ENCODE data around the gene DYSF.

DYSF gene

DNA sequence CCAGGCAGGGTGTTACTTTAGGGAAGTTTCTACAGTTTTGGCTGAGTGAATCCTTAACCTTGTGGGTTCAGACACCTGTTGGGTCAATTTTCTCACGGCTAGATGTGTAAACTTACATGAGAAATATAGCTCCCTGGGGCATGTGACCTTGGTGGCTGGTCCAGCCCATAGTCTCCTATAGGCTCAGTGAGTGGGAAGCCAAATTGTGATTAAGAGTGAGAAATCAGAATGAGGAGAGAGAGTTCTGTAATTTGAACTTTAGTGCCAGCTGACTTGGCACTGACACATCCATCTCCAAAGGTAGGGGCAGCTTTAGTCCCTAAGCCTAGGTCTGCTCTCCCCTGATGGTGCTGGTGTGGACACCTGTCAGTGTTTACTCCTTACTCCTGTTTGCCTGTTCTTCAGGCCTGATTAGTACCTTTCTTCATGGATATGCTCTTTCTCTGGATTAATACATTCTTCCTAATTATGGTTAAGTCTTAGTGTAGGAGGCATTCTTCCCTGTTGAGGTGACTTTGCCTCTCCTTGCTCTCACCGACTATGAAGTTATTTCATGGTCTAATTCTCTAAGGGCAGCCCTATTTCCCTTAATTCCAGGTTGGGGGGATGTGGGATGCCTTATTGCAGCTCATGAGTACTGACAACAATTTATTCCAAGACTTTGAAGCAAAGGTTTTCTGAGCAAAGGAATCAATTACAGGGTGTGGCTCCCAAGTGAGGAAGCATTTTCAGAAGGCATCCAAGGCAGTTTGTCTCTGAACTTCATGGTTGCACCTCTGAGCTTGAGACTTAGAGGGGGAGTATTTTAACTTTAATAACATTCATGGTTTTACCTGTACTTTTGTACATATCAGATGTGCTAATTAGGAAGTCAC is 177.3 kb downstream of the DYSF start:
- H3K27ac ChIP-seq (ENCODE audit: low read length), result no peak overlapping the region
- H3K9me3 ChIP-seq (ENCODE audit: control insufficient read depth in 2 of 2, low read length in 2 of 2), result no peaks in the 10 kb centered on the region
- H3K27me3 ChIP-seq (ENCODE audit: control insufficient read depth in 1 of 2, insufficient read depth in 2 of 2, low read length in 2 of 2), result no peaks in the 10 kb centered on the region
- H3K4me1 ChIP-seq (ENCODE audit: control insufficient read depth, insufficient read depth, low read length), result no peaks in the 10 kb centered on the region
- peaks cover 0 to 3% of the 10 kb centered on the region in 2 donors for H3K36me3 ChIP-seq (ENCODE audit: control insufficient read depth in 2 of 2, insufficient read depth in 2 of 2, low read length in 2 of 2)
- H3K9ac ChIP-seq (ENCODE audit: low read length in 2 of 2), result no peak overlapping the region
- H3K4me3 ChIP-seq (ENCODE audit: low read length in 2 of 2), result no peak overlapping the region

DNA sequence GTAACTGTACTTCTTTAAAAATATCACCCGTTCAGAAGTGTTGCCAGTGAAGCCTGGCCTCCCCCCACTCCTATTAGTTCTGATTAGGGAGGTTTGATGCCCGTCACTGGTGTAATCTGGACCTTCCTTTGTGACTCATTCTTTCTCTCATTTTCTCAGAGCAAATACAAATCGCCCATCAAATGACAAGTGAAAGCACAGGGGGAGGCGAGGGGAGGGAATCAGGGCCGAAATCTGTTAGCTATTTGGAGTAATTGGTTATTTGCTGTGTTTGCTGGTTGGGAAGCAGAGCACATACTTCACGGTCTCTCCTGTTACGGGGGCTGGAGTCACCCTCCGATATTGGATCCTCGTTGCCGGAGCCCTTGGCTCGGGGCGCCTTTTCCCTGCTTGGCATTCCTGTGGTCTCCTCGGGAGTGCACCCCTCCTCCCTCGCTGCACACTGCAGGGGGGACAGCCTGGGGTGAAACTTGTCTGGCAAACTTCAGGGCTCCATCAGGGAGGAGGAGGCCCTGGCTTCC is 178.1 kb downstream of the DYSF start:
- Histone ChIP-seq H3K4me3 (ENCODE audit: low read length in 2 of 2) (no peak overlapping the region), H3K9me3 (ENCODE audit: control insufficient read depth in 2 of 2, low read length in 2 of 2) (no peaks in the 10 kb centered on the region), H3K36me3 (ENCODE audit: control insufficient read depth in 2 of 2, insufficient read depth in 2 of 2, low read length in 2 of 2) (peaks cover 0 to 3% of the 10 kb centered on the region in 2 donors), H3K4me1 (ENCODE audit: control insufficient read depth, insufficient read depth, low read length) (no peaks in the 10 kb centered on the region), H3K27me3 (ENCODE audit: control insufficient read depth in 1 of 2, insufficient read depth in 2 of 2, low read length in 2 of 2) (no peaks in the 10 kb centered on the region), H3K9ac (ENCODE audit: low read length in 2 of 2) (no peak overlapping the region), H3K27ac (ENCODE audit: low read length) (no peak overlapping the region)

DNA sequence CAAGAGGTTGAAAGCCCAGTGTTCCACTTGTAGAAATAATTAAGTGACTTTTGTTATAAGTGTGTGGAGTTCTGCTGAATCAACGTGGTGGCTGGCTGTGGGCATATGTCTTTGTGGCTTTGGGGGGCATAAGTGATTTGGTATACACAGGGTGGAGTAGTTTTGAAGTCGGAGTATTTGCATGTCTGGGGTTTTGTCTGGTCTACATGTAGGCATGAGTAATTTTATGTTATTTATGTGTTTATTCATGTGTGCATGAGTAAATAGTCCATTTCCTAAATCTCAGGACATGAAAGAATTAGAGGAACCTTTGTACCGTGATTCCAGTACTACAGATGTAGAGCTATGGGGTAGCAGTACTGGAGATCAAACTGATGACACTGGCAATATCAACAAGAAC is 179.7 kb downstream of the DYSF start:
- H3K9me3 ChIP-seq (ENCODE audit: control insufficient read depth in 2 of 2, low read length in 2 of 2), result no peaks in the 10 kb centered on the region
- H3K4me3 ChIP-seq (ENCODE audit: low read length in 2 of 2), result no peak overlapping the region
- H3K36me3 ChIP-seq (ENCODE audit: control insufficient read depth in 2 of 2, insufficient read depth in 2 of 2, low read length in 2 of 2), result peaks cover 0 to 3% of the 10 kb centered on the region in 2 donors
- H3K27me3 ChIP-seq (ENCODE audit: control insufficient read depth in 1 of 2, insufficient read depth in 2 of 2, low read length in 2 of 2), result no peaks in the 10 kb centered on the region
- no peak overlapping the region for H3K9ac ChIP-seq (ENCODE audit: low read length in 2 of 2)
- no peak overlapping the region for H3K27ac ChIP-seq (ENCODE audit: low read length)
- no peaks in the 10 kb centered on the region for H3K4me1 ChIP-seq (ENCODE audit: control insufficient read depth, insufficient read depth, low read length)

DNA sequence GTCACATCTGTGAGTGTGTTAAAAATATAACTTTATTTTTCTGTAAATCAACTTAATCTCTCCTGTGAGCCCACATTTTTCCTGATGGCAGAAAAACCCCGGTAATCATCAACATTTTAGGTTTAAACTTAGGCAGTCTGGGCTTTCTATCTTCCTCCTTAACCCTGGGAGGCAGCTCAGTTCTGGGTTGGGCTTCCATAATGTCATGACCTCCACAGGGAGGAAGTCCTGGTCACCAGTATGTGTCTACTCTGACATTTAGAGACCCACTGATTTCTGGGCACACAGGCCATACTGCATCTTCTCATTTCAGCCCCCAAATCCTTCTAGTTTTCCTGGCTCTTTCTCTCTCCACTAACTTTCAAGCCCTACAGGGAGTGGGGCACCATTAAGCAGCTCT is 181.2 kb downstream of the DYSF start:
- H3K36me3 ChIP-seq (ENCODE audit: control insufficient read depth in 2 of 2, insufficient read depth in 2 of 2, low read length in 2 of 2), result peaks cover 0 to 3% of the 10 kb centered on the region in 2 donors
- no peak overlapping the region for H3K27ac ChIP-seq (ENCODE audit: low read length)
- H3K27me3 ChIP-seq (ENCODE audit: control insufficient read depth in 1 of 2, insufficient read depth in 2 of 2, low read length in 2 of 2), result no peaks in the 10 kb centered on the region
- H3K9me3 ChIP-seq (ENCODE audit: control insufficient read depth in 2 of 2, low read length in 2 of 2), result no peaks in the 10 kb centered on the region
- H3K4me3 ChIP-seq (ENCODE audit: low read length in 2 of 2), result no peak overlapping the region
- H3K4me1 ChIP-seq (ENCODE audit: control insufficient read depth, insufficient read depth, low read length), result no peaks in the 10 kb centered on the region
- H3K9ac ChIP-seq (ENCODE audit: low read length in 2 of 2), result no peak overlapping the region

DNA sequence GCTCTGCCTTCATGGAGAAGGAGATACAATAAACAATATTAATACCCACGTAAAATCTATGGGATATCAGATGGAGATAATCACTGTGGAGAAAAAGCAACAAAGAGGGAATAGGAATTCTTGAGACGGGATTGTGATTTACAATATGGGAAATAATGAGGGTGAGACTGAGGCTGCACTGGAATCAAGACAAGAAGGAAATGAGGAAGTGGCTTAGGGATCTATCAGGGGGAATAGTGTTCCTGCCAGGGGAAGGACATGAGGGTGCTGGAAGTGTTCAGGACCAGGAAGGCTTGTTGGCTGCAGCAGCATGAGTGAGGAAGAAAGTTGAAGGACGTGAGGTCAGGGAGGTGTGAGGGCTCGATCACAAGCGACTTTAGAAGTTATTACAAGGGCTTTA is 182.4 kb downstream of the DYSF start:
- H3K9me3 ChIP-seq (ENCODE audit: control insufficient read depth in 2 of 2, low read length in 2 of 2), result no peaks in the 10 kb centered on the region
- no peaks in the 10 kb centered on the region for H3K4me1 ChIP-seq (ENCODE audit: control insufficient read depth, insufficient read depth, low read length)
- H3K4me3 ChIP-seq (ENCODE audit: low read length in 2 of 2), result no peak overlapping the region
- peaks cover 0 to 3% of the 10 kb centered on the region in 2 donors for H3K36me3 ChIP-seq (ENCODE audit: control insufficient read depth in 2 of 2, insufficient read depth in 2 of 2, low read length in 2 of 2)
- no peak overlapping the region for H3K9ac ChIP-seq (ENCODE audit: low read length in 2 of 2)
- H3K27ac ChIP-seq (ENCODE audit: low read length), result no peak overlapping the region
- H3K27me3 ChIP-seq (ENCODE audit: control insufficient read depth in 1 of 2, insufficient read depth in 2 of 2, low read length in 2 of 2), result no peaks in the 10 kb centered on the region

DNA sequence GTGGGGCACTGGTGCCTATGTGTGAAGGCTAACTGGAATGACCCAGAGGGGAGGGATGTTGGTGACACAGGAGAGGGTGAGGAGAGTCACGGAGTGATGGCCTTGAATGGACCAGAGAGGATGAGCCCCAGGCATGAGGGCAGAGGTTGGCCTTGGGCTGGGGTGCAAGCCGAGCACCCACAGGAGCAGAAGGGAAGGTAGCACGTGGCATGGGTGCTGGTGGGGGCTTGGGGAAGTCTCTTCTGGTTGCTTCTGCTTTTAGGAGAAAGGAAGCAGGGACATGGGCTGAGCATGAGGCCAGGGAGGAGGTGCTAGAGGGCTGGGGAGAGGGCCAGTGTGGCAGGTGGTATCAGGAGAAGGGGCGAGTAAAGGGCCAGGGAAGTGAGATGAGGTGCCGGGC is 183.8 kb downstream of the DYSF start:
- H3K4me3 ChIP-seq (ENCODE audit: low read length in 2 of 2), result no peak overlapping the region
- H3K27ac ChIP-seq (ENCODE audit: low read length), result no peak overlapping the region
- H3K9ac ChIP-seq (ENCODE audit: low read length in 2 of 2), result no peak overlapping the region
- H3K9me3 ChIP-seq (ENCODE audit: control insufficient read depth in 2 of 2, low read length in 2 of 2), result no peaks in the 10 kb centered on the region
- H3K36me3 ChIP-seq (ENCODE audit: control insufficient read depth in 2 of 2, insufficient read depth in 2 of 2, low read length in 2 of 2), result peaks cover 0 to 3% of the 10 kb centered on the region in 2 donors
- H3K27me3 ChIP-seq (ENCODE audit: control insufficient read depth in 1 of 2, insufficient read depth in 2 of 2, low read length in 2 of 2), result no peaks in the 10 kb centered on the region
- H3K4me1 ChIP-seq (ENCODE audit: control insufficient read depth, insufficient read depth, low read length), result no peaks in the 10 kb centered on the region

DNA sequence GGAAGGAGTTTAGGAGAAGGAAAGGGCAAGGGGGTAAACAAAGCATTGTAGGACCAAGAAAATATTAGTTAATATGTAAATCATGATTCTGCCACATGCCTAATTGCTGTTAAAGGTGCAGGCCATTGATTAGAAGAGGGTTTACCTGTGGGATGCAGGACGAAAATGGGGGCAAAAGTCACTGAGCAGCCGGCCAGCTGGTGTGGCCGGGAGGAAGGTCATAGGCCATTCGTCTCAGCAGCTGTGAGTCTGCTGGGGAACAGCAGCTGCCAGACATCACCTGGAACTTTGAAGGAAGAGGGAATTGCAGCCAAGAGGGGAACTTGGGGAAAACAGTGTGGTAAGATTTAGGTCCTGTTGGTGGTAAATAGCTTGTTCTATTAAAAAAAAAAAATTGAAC is 184.4 kb downstream of the DYSF start:
- H3K9me3 ChIP-seq (ENCODE audit: control insufficient read depth in 2 of 2, low read length in 2 of 2), result no peaks in the 10 kb centered on the region
- peaks cover 2 to 3% of the 10 kb centered on the region in 2 donors for H3K36me3 ChIP-seq (ENCODE audit: control insufficient read depth in 2 of 2, insufficient read depth in 2 of 2, low read length in 2 of 2)
- H3K9ac ChIP-seq (ENCODE audit: low read length in 2 of 2), result no peak overlapping the region
- H3K27me3 ChIP-seq (ENCODE audit: control insufficient read depth in 1 of 2, insufficient read depth in 2 of 2, low read length in 2 of 2), result no peaks in the 10 kb centered on the region
- H3K4me1 ChIP-seq (ENCODE audit: control insufficient read depth, insufficient read depth, low read length), result no peaks in the 10 kb centered on the region
- H3K4me3 ChIP-seq (ENCODE audit: low read length in 2 of 2), result no peak overlapping the region
- no peak overlapping the region for H3K27ac ChIP-seq (ENCODE audit: low read length)

DNA sequence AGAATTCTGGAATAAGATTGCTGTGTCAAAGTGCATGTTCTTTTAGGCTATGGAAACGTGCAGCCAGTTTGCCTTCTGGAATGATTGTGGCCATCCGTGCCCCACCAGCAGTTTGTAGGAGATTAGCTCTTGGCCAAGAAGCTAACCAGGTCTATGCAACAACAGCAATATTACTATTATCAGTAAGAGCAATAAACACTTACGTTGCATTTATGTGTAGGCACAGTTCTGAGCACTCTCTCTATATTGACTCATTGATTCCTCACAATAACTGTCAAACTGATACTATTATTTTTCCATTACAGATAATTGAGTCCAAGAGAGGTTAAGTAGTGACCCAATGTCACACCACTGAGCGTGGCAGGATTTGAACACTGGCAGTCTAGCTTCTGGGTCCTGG is 186.4 kb downstream of the DYSF start:
- Histone ChIP-seq H3K9me3 (ENCODE audit: control insufficient read depth in 2 of 2, low read length in 2 of 2) (no peaks in the 10 kb centered on the region), H3K4me1 (ENCODE audit: control insufficient read depth, insufficient read depth, low read length) (no peaks in the 10 kb centered on the region)

DNA sequence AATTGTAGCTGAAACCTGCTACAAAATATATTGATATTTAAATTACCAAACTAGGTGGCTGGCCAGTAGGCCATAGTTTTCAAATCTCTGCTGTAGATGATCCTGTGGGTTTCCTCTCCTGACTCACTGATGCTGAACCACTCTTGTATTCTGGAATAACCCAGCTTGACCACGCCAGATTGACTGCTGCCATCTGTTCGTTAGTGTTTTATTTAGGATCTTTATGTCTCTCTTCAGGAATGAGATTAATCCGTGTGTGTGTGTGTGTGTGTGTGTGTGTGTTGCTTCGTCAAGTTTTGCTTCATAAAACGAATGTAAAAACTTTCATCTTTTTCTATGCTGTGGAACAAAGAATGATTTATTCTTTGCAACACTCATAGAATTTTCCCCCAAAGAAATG is 187.1 kb downstream of the DYSF start:
- Histone ChIP-seq H3K9ac (ENCODE audit: low read length in 2 of 2) (no peak overlapping the region), H3K36me3 (ENCODE audit: control insufficient read depth in 2 of 2, insufficient read depth in 2 of 2, low read length in 2 of 2) (peaks cover 5 to 6% of the 10 kb centered on the region in 2 donors), H3K27me3 (ENCODE audit: control insufficient read depth in 1 of 2, insufficient read depth in 2 of 2, low read length in 2 of 2) (no peaks in the 10 kb centered on the region), H3K4me3 (ENCODE audit: low read length in 2 of 2) (no peak overlapping the region), H3K4me1 (ENCODE audit: control insufficient read depth, insufficient read depth, low read length) (no peaks in the 10 kb centered on the region), H3K27ac (ENCODE audit: low read length) (no peak overlapping the region), H3K9me3 (ENCODE audit: control insufficient read depth in 2 of 2, low read length in 2 of 2) (no peaks in the 10 kb centered on the region)

More for the DNA sequence above, 186.4 kb downstream of the DYSF start:
- Histone ChIP-seq H3K27ac (ENCODE audit: low read length) (no peak overlapping the region), H3K4me3 (ENCODE audit: low read length in 2 of 2) (no peak overlapping the region), H3K9ac (ENCODE audit: low read length in 2 of 2) (no peak overlapping the region), H3K36me3 (ENCODE audit: control insufficient read depth in 2 of 2, insufficient read depth in 2 of 2, low read length in 2 of 2) (peaks cover 3 to 6% of the 10 kb centered on the region in 2 donors), H3K27me3 (ENCODE audit: control insufficient read depth in 1 of 2, insufficient read depth in 2 of 2, low read length in 2 of 2) (no peaks in the 10 kb centered on the region)

DNA sequence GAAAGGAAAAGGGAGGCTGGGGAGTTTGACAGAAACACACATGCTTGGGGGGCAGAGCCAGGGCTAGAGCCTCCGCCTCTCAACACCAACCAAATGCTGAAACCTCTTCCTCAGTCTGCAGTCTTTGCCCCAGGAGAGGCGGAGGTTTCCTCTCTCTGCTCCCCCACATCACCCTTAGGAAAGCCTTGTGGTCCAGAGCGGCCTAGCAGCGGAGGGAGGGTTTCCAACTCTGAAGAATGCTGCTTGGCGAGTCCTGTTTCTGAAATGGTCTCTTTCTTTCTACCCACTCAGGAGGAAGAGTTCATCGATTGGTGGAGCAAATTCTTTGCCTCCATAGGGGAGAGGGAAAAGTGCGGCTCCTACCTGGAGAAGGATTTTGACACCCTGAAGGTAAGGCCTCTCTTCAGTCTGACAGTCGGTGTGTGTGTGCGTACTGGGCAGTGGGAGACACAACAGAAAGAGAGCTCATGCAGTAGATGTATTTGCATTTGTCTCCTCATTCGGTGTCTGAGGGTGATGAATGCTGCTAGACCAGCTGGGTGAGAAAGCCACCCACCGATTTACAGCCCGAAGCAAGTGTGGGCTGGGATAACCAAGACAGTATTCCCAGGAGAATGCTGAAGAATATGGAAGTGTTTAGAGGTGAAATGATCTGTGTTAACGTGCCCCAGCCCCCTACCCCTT is 190.5 kb downstream of the DYSF start:
- H3K4me1 ChIP-seq (ENCODE audit: control insufficient read depth, insufficient read depth, low read length), result peaks cover 6% of the 10 kb centered on the region

More for the DNA sequence above, 190.5 kb downstream of the DYSF start:
- Histone ChIP-seq H3K9me3 (ENCODE audit: control insufficient read depth in 2 of 2, low read length in 2 of 2) (no peaks in the 10 kb centered on the region), H3K27ac (ENCODE audit: low read length) (no peak overlapping the region), H3K4me3 (ENCODE audit: low read length in 2 of 2) (no peak overlapping the region), H3K36me3 (ENCODE audit: control insufficient read depth in 2 of 2, insufficient read depth in 2 of 2, low read length in 2 of 2) (peaks cover 5 to 6% of the 10 kb centered on the region in 2 donors), H3K27me3 (ENCODE audit: control insufficient read depth in 1 of 2, insufficient read depth in 2 of 2, low read length in 2 of 2) (no peaks in the 10 kb centered on the region), H3K9ac (ENCODE audit: low read length in 2 of 2) (no peak overlapping the region)
